OCI-LY7 (cell line): Measurements from ENCODE around the gene UBAP2L. TPM values are rescaled to one million over a fixed set of nuclear protein-coding genes. Genes with fewer than 3 reads are reported as not detected.

ENCODE experiments used
- BruUV-seq: library from RNA; stranded (reverse); fragments of 400-500 nt; replicated peaks from 2 replicates; lab custom pipeline; 2021; lab: Mats Ljungman, UMichigan
- CTCF ChIA-PET: fragments of 300-600 bp; sonication (Branson Sonifier 250); formaldehyde crosslinking; loops from one replicate; lab custom pipeline; 2022; ENCODE audit warnings: antibody characterized with exemption; ENCODE audit not compliant: unreplicated experiment; lab: Charles Lee
- POLR2A ChIA-PET: fragments of 300-600 bp; sonication (Branson Sonifier 250); formaldehyde crosslinking; loops from one replicate; lab custom pipeline; 2022; ENCODE audit warnings: antibody characterized with exemption; lab: Charles Lee
- DNase-seq: peaks from one replicate; pipeline ENCODE4 v3.0.0-alpha.2; 2015; ENCODE audit warnings: low spot score
- H2AFZ ChIP-seq: fragments of 200-600 bp; sonication (generic), shearing (Covaris generic); 2 replicates; pipeline ENCODE4 v1.6.1; 2014; ENCODE audit warnings: mild to moderate bottlenecking, antibody characterized with exemption, low read length, moderate library complexity
- H3K27ac ChIP-seq: fragments of 200-600 bp; sonication (generic); 2 replicates; pipeline ENCODE4 v1.5.1; 2014; ENCODE audit warnings: mixed run types, low read depth, mild to moderate bottlenecking, moderate library complexity, low read length, inconsistent platforms; ENCODE audit not compliant: poor library complexity, severe bottlenecking
- H3K36me3 ChIP-seq: fragments of 200-600 bp; sonication (generic); 2 replicates; pipeline ENCODE4 v1.6.1; 2014; ENCODE audit warnings: mild to moderate bottlenecking, antibody characterized with exemption, low read length, moderate library complexity, mixed read lengths; ENCODE audit not compliant: insufficient read depth
- H3K4me1 ChIP-seq: fragments of 200-600 bp; sonication (generic); 2 replicates; pipeline ENCODE4 v1.5.1; 2014; ENCODE audit warnings: mild to moderate bottlenecking, low read length; ENCODE audit not compliant: insufficient read depth, poor library complexity, severe bottlenecking
- H3K4me2 ChIP-seq: fragments of 200-600 bp; sonication (generic); 2 replicates; pipeline ENCODE4 v1.6.1; 2014; ENCODE audit warnings: mild to moderate bottlenecking, low read length
- H3K4me3 ChIP-seq: fragments of 200-600 bp; sonication (generic); 2 replicates; pipeline ENCODE4 v1.5.1; 2014; ENCODE audit warnings: mild to moderate bottlenecking, low read depth, low read length; ENCODE audit not compliant: poor library complexity, severe bottlenecking
- H3K79me2 ChIP-seq: fragments of 200-600 bp; sonication (generic); 2 replicates; pipeline ENCODE4 v1.6.1; 2016; ENCODE audit warnings: low read depth, mild to moderate bottlenecking, low read length, moderate library complexity, mixed read lengths; ENCODE audit not compliant: insufficient read depth
- H3K9me2 ChIP-seq: fragments of 200-600 bp; sonication (generic); 2 replicates; pipeline ENCODE4 v1.6.1; 2016; ENCODE audit warnings: mild to moderate bottlenecking, low read length, mixed read lengths; ENCODE audit not compliant: insufficient read depth
- H3K9me3 ChIP-seq: fragments of 200-600 bp; sonication (generic); 2 replicates; pipeline ENCODE4 v1.6.1; 2014; ENCODE audit warnings: mild to moderate bottlenecking, mixed run types, low read length, mixed read lengths
- H4K20me1 ChIP-seq: fragments of 200-600 bp; sonication (generic); 2 replicates; pipeline ENCODE4 v1.6.1; 2014; ENCODE audit warnings: mild to moderate bottlenecking, antibody characterized with exemption, low read length, moderate library complexity, mixed read lengths; ENCODE audit not compliant: insufficient read depth
- EZH2phosphoT487 ChIP-seq: fragments of 200-600 bp; sonication (generic); IDR thresholded peaks from 2 replicates; pipeline ENCODE4 v1.6.1; 2018; ENCODE audit warnings: low read depth, borderline replicate concordance, mild to moderate bottlenecking, mixed run types, antibody characterized with exemption, low read length, moderate library complexity, mixed read lengths
- intact Hi-C: fragments of 100-400 bp; cut with micrococcal nuclease; formaldehyde crosslinking; loops from one replicate; pipeline ENCODE4 v1.10.0; 2022; ENCODE audit not compliant: unreplicated experiment
- total RNA-seq, 2 experiments: library from RNA; depleted of rRNA in 1 of 2; stranded (reverse); fragments of >200 nt in 1 of 2; shearing (Covaris generic) in 1 of 2; gene quantifications; 2 replicates each; pipeline ENCODE4 v1.2.3, GENCODE V29; 2014 to 2022
- TF ChIP-seq, protein P1 (sequence below): fragments of 200-600 bp; sonication (generic); conservative IDR thresholded peaks from 2 replicates; pipeline ENCODE4 v1.5.1; 2014; ENCODE audit warnings: mild to moderate bottlenecking, antibody characterized with exemption, low read length, moderate library complexity, mixed read lengths

UBAP2L gene
- total RNA-seq, 2 experiments from 2014 or later = 80.4 to 179 TPM

DNA sequence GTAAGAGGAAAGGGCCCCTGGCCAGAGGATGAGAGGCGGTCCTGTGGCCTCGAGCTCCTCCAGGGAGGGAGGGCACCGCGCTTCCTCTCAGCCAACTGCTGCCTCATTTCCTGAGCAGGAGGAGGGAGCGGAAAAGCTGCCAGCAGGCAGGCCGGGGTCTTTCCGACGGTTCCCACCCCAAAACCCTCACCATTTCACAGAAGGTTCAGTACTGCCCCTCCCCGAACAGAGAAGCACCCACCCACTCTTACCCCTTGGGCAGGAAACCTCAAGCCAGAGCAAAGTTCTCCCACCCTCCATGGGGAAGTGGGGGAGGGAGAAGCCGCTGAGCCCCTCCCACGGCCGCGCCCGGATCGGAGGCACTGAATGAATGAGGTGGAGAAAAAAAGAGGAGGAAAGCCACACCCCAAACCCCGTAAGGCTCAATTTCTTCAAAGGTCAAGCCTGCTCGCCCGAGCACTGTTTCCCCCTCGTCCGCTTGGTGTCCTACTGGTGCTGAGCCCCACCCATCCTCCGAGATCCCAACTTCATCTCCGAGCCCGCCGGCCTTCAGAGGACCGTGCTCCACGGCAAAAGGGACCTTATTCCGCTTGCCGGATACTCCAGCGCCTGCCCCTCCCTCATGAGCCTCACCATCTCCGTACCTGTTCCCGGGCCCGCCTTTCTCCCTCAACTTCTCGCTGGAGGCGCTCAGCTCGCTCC is 38.3 kb upstream of the UBAP2L start:
- H3K36me3 ChIP-seq = peaks cover 36% of the 10 kb centered on the region
- no peaks in the 10 kb centered on the region for H3K9me3 ChIP-seq
- ChIA-PET POLR2A (interaction anchor here (0.9 to 1.4 kb wide), 4 partner anchors 18 to 326 kb away, joined by 3 to 4 read pairs (median 4); no protein-coding TSS in a partner anchor), CTCF (no interaction called here)
- H3K9me2 ChIP-seq = no peaks in the 10 kb centered on the region
- no TSS peak for BruUV-seq
- H4K20me1 ChIP-seq = peaks cover 39% of the 10 kb centered on the region
- H3K4me2 ChIP-seq = peak overlapping the region; percentile 98
- DNase-seq = peak; percentile 58
- intact Hi-C loops = loop anchor here (2.0 to 10.0 kb wide), 2 partner anchors 38 to 292 kb away; partner anchors contain the start of gene UBAP2L
- peak overlapping the region; percentile 86 for H3K4me3 ChIP-seq
- H3K27ac ChIP-seq = peak overlapping the region; percentile 83
- H3K79me2 ChIP-seq = peaks cover 53% of the 10 kb centered on the region
- H2AFZ ChIP-seq = peak overlapping the region; percentile 43; the same call in 1 of the 2 replicates
- TF ChIP-seq EZH2phosphoT487 = no peak
- TF ChIP-seq, protein P1, sequence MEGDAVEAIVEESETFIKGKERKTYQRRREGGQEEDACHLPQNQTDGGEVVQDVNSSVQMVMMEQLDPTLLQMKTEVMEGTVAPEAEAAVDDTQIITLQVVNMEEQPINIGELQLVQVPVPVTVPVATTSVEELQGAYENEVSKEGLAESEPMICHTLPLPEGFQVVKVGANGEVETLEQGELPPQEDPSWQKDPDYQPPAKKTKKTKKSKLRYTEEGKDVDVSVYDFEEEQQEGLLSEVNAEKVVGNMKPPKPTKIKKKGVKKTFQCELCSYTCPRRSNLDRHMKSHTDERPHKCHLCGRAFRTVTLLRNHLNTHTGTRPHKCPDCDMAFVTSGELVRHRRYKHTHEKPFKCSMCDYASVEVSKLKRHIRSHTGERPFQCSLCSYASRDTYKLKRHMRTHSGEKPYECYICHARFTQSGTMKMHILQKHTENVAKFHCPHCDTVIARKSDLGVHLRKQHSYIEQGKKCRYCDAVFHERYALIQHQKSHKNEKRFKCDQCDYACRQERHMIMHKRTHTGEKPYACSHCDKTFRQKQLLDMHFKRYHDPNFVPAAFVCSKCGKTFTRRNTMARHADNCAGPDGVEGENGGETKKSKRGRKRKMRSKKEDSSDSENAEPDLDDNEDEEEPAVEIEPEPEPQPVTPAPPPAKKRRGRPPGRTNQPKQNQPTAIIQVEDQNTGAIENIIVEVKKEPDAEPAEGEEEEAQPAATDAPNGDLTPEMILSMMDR = peak; percentile 27
- peaks cover 41% of the 10 kb centered on the region for H3K4me1 ChIP-seq

DNA sequence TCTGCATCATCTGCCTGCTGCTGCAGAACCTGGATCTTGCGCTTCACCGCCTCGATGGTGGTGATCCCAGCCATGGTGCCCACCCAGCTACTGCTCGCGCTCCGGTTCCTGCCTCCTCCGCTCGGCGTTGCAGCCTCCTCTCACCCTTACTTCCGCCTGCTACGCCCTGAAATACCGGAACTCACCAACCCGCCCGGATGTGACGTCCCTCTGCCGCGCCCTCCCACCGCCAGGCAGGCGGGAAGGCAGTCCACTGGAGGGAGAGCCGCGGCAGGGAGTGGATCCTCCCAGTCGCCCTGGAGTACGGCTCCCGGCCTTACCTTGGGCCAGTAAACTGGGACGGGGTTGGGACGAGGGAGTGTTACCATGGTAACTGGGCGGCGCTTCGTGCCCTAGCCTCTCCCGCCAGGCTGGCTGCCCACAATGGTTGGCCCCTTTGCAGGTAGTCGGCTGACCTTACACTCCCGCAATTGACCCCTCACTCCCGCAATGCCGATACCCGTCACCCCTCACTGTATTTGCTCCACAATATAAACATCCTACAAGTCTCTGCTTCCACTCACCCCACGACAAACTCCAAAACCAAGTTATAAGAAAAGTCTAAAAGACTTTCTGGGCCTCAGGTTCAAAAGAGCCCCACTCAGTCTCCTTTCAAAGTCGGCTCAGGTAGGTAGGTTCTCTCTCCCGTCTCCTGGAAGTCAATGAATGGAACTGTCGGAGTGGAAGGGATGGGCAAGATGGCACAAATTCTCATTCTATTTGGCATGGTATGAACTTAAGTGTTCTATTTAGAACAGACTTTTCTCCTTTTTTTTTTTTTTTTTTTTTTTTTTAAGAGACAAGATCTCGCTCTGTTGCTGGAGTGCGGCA is 37.5 kb upstream of the UBAP2L start:
- ChIA-PET POLR2A (interaction anchor here (0.7 to 1.3 kb wide), 3 partner anchors 18 to 58 kb away, joined by 4 read pairs; no protein-coding TSS in a partner anchor), CTCF (no interaction called here)
- intact Hi-C loops = loop anchor here (2.0 to 10.0 kb wide), 2 partner anchors 38 to 292 kb away; partner anchors contain the start of gene UBAP2L
- TF ChIP-seq, protein P1 = no peak
- no peak for TF ChIP-seq EZH2phosphoT487
- Histone ChIP-seq H3K9me3 (no peaks in the 10 kb centered on the region), H3K27ac (peak overlapping the region; percentile 83), H3K36me3 (peaks cover 29% of the 10 kb centered on the region), H3K79me2 (peaks cover 45% of the 10 kb centered on the region), H4K20me1 (peaks cover 33% of the 10 kb centered on the region), H3K4me2 (peak overlapping the region; percentile 98), H3K4me1 (peaks cover 33% of the 10 kb centered on the region), H3K9me2 (no peaks in the 10 kb centered on the region), H3K4me3 (peak overlapping the region; percentile 86), H2AFZ (peak overlapping the region; percentile 43)
- peak; percentile 94 for DNase-seq
- TSS peak; percentile 99 for BruUV-seq
